ENCODE data around the gene PLPP7.

PLPP7 gene

GRCh38 chr9:131310833-131311554 lies 21.5 kb downstream of the PLPP7 start:
- peak; percentile 34 for DNase-seq (ENCODE audit: low read depth)
- H3K4me3 ChIP-seq (ENCODE audit: low read depth, low read length): no peak overlapping the region
- TF ChIP-seq MAX (IDR thresholded peaks at IDR 0.05; ENCODE audit: low read depth, low read length) (no peak), MYC (IDR thresholded peaks at IDR 0.05; ENCODE audit: low read depth, low read length) (no peak), CTCF (IDR thresholded peaks at IDR 0.05; ENCODE audit: low read depth, low read length) (no peak), POLR2A (IDR thresholded peaks at IDR 0.05; ENCODE audit: extremely low read depth, insufficient read length) (no peak)

GRCh38 chr9:131312246-131312645 lies 22.7 kb downstream of the PLPP7 start:
- no peak for DNase-seq (ENCODE audit: low read depth)
- TF ChIP-seq MAX (IDR thresholded peaks at IDR 0.05; ENCODE audit: low read depth, low read length) (no peak), MYC (IDR thresholded peaks at IDR 0.05; ENCODE audit: low read depth, low read length) (no peak), POLR2A (IDR thresholded peaks at IDR 0.05; ENCODE audit: extremely low read depth, insufficient read length) (no peak), CTCF (IDR thresholded peaks at IDR 0.05; ENCODE audit: low read depth, low read length) (no peak)

GRCh38 chr9:131312822-131313770 lies 23.6 kb downstream of the PLPP7 start:
- no peak for DNase-seq (ENCODE audit: low read depth)
- H3K4me3 ChIP-seq (ENCODE audit: low read depth, low read length): no peak overlapping the region
- TF ChIP-seq POLR2A (IDR thresholded peaks at IDR 0.05; ENCODE audit: extremely low read depth, insufficient read length) (no peak), CTCF (IDR thresholded peaks at IDR 0.05; ENCODE audit: low read depth, low read length) (no peak), MAX (IDR thresholded peaks at IDR 0.05; ENCODE audit: low read depth, low read length) (no peak), MYC (IDR thresholded peaks at IDR 0.05; ENCODE audit: low read depth, low read length) (no peak)

More at GRCh38 chr9:131312246-131312645, 22.7 kb downstream of the PLPP7 start:
- no peak overlapping the region for H3K4me3 ChIP-seq (ENCODE audit: low read depth, low read length)

GRCh38 chr9:131318231-131319085 lies 28.9 kb downstream of the PLPP7 start:
- no peak for DNase-seq (ENCODE audit: low read depth)
- H3K4me3 ChIP-seq (ENCODE audit: low read depth, low read length): no peak overlapping the region
- TF ChIP-seq MYC (IDR thresholded peaks at IDR 0.05; ENCODE audit: low read depth, low read length): no peak
- TF ChIP-seq CTCF (IDR thresholded peaks at IDR 0.05; ENCODE audit: low read depth, low read length): no peak
- TF ChIP-seq MAX (IDR thresholded peaks at IDR 0.05; ENCODE audit: low read depth, low read length): no peak
- no peak for TF ChIP-seq POLR2A (IDR thresholded peaks at IDR 0.05; ENCODE audit: extremely low read depth, insufficient read length)

GRCh38 chr9:131319486-131319885 lies 30.0 kb downstream of the PLPP7 start:
- TF ChIP-seq MYC (IDR thresholded peaks at IDR 0.05; ENCODE audit: low read depth, low read length): no peak
- TF ChIP-seq CTCF (IDR thresholded peaks at IDR 0.05; ENCODE audit: low read depth, low read length): no peak
- H3K4me3 ChIP-seq (ENCODE audit: low read depth, low read length): no peak overlapping the region
- DNase-seq (ENCODE audit: low read depth): no peak
